Endothelial cell of umbilical vein (primary cell): ENCODE data around the gene APBB2.
"Not testable (repeated sequence)": the region's sequence is repeated elsewhere in the genome, so short reads cannot be mapped to it uniquely, and the experiment has no call there.

Source experiments
- CTCF ChIP-seq, 2 donors: IDR thresholded peaks; 1 replicate in 1 of 2; 2 replicates in 1 of 2; pipeline ENCODE4 v1.5.1; 2011; ENCODE audit warnings: low read length in 2 of 2, mild to moderate bottlenecking in 2 of 2, moderate library complexity in 2 of 2, control low read depth in 1 of 2, inconsistent platforms in 1 of 2, low read depth in 1 of 2; ENCODE audit not compliant: insufficient read depth in 1 of 2; ENCODE audit errors: extremely low read depth in 1 of 2
- EZH2 ChIP-seq: IDR thresholded peaks from 2 replicates; pipeline ENCODE4 v1.6.1; 2012; ENCODE audit warnings: borderline replicate concordance, low read depth, mild to moderate bottlenecking, moderate library complexity, low read length, inconsistent platforms; ENCODE audit not compliant: severe bottlenecking
- FOS ChIP-seq: IDR thresholded peaks from 2 replicates; pipeline ENCODE4 v1.6.1; 2011; ENCODE audit warnings: mild to moderate bottlenecking, low read length, moderate library complexity, borderline replicate concordance; ENCODE audit not compliant: insufficient read depth
- JUN ChIP-seq: IDR thresholded peaks from 2 replicates; pipeline ENCODE4 v1.6.1; 2011; ENCODE audit warnings: borderline replicate concordance, low read depth; ENCODE audit not compliant: insufficient read length, insufficient read depth
- MAX ChIP-seq: IDR thresholded peaks from 2 replicates; pipeline ENCODE4 v1.6.1; 2011; ENCODE audit not compliant: insufficient read depth, insufficient read length
- MYC ChIP-seq: IDR thresholded peaks from one replicate; pipeline ENCODE4 v1.6.1; 2011; ENCODE audit warnings: mild to moderate bottlenecking, low read depth, low read length
- POLR2A ChIP-seq: IDR thresholded peaks from 2 replicates; pipeline ENCODE4 v1.6.1; 2012; ENCODE audit warnings: low read depth, mild to moderate bottlenecking, control low read depth, low read length
- POLR2AphosphoS5 ChIP-seq: IDR thresholded peaks from 2 replicates; pipeline ENCODE4 v1.6.1; 2012; ENCODE audit warnings: low read depth, mild to moderate bottlenecking, control low read depth, low read length, moderate library complexity; ENCODE audit not compliant: insufficient read depth

GRCh38 chr4:40919976-40920375 is 294.4 kb downstream of the APBB2 start:
- TF ChIP-seq EZH2; POLR2A; CTCF (IDR thresholded peaks at IDR 0.05; ENCODE audit: extremely low read depth in 1 of 2, insufficient read depth in 1 of 2, low read depth in 1 of 2, low read length in 2 of 2); MAX; POLR2AphosphoS5; FOS; JUN; MYC: not testable (repeated sequence)
